Measurements from ENCODE around the gene DMBT1.

Gene DMBT1

GRCh38 chr10:122650331-122650730 is 89.8 kb downstream of the DMBT1 start:
- no peaks in the 10 kb centered on the region for H3K4me1 Mint-ChIP-seq (ENCODE audit: low read depth)
- H3K4me3 Mint-ChIP-seq: no peak overlapping the region
- peaks cover 8% of the 10 kb centered on the region for H3K27me3 Mint-ChIP-seq (ENCODE audit: low read depth)
- H3K36me3 Mint-ChIP-seq (ENCODE audit: low read depth): no peaks in the 10 kb centered on the region
- H3K9me3 Mint-ChIP-seq: no peaks in the 10 kb centered on the region
- no peak overlapping the region for H3K27ac Mint-ChIP-seq
- no peak for DNase-seq (ENCODE audit: low spot score)

DNA sequence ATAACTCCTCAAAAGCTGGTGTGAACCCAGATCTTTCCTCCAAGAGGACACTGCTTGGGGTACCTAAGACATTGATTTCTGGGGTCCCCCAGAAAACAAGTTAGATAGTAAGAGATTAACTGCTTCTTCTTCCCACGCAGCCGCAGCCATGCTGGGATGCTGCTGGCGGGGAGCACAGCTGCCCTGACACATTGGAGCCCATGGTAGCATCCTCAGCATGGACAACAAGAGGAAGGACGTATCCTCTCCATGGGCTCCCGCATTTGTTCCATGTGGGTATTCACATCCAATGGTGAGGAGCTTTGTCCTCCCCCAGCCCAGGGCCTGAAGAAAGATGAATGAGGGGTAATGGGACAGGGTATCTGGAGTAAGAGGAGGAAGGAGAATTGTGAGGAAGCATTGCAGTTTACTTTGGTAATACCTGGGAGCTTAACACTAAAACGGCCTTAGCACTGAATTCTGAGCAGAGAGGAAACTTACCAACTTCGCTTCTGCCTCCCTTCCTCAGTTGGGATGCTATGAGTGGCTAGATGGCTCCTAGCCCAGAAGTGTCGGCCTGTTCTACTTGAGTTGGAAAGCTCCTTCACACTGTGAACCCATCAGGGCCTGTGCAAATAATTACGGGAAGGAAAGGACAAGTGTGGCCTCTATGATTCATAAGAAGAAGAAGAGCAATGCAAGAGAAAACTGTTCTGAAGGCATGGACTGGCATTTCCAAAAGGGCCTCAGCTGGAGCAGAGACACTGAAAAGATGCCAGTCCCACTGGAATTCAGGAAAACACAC is 95.2 kb downstream of the DMBT1 start:
- H3K27ac Mint-ChIP-seq: no peak overlapping the region
- DNase-seq (ENCODE audit: low spot score): no peak
- H3K4me3 Mint-ChIP-seq: no peak overlapping the region
- peaks cover 7% of the 10 kb centered on the region for H3K27me3 Mint-ChIP-seq (ENCODE audit: low read depth)
- no peaks in the 10 kb centered on the region for H3K4me1 Mint-ChIP-seq (ENCODE audit: low read depth)
- no peaks in the 10 kb centered on the region for H3K36me3 Mint-ChIP-seq (ENCODE audit: low read depth)
- no peaks in the 10 kb centered on the region for H3K9me3 Mint-ChIP-seq

GRCh38 chr10:122656308-122656705 is 95.8 kb downstream of the DMBT1 start:
- H3K36me3 Mint-ChIP-seq (ENCODE audit: low read depth): no peaks in the 10 kb centered on the region
- DNase-seq (ENCODE audit: low spot score): no peak
- H3K4me3 Mint-ChIP-seq: no peak overlapping the region
- H3K27me3 Mint-ChIP-seq (ENCODE audit: low read depth): peaks cover 7% of the 10 kb centered on the region
- no peaks in the 10 kb centered on the region for H3K4me1 Mint-ChIP-seq (ENCODE audit: low read depth)
- H3K27ac Mint-ChIP-seq: no peak overlapping the region
- no peaks in the 10 kb centered on the region for H3K9me3 Mint-ChIP-seq

DNA sequence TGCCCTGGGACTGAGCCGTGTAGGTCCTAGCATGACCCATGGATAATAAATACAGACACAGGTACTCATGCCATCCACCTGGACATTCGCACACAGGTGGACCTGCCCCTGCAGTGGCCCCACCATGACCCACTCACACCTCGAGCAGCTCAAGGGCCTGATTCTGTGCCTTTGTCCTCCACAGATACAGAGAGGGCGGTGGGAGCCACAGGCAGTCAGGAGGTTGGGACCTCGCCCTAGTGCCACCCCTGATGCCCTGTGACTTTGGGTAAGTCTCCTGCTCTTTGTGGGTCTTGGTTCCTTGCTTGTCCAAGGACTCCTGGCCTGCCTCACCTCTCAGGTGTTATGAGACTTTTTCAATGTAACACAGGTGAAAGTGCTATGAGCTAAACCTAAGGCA is 96.2 kb downstream of the DMBT1 start:
- Mint-ChIP-seq H3K27me3 (ENCODE audit: low read depth) (peaks cover 7% of the 10 kb centered on the region), H3K4me3 (no peak overlapping the region), H3K27ac (no peak overlapping the region), H3K9me3 (no peaks in the 10 kb centered on the region), H3K4me1 (ENCODE audit: low read depth) (no peaks in the 10 kb centered on the region), H3K36me3 (ENCODE audit: low read depth) (no peaks in the 10 kb centered on the region)
- DNase-seq (ENCODE audit: low spot score): no peak

DNA sequence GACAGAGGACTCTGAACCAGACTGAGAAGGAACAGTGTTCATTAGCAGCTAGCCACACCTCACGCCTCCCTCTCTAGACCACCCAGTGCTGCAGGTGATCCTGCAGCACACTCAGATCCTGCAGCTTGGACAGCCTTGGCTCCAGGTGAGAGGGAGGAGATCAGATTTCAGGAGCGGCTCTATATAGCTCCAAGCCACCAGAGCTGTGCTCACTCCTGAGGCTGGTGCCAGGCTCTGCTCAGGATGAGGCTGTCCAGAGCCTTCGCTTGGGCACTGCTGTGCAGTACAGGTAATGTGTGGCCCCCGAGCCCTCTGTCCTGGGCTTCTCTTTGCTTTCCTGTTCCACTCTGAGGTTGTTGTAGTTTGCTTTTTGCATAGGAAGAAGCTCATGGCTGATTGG is 96.7 kb downstream of the DMBT1 start:
- H3K9me3 Mint-ChIP-seq: no peaks in the 10 kb centered on the region
- no peaks in the 10 kb centered on the region for H3K36me3 Mint-ChIP-seq (ENCODE audit: low read depth)
- H3K4me3 Mint-ChIP-seq: no peak overlapping the region
- H3K4me1 Mint-ChIP-seq (ENCODE audit: low read depth): no peaks in the 10 kb centered on the region
- DNase-seq (ENCODE audit: low spot score): no peak
- H3K27me3 Mint-ChIP-seq (ENCODE audit: low read depth): peaks cover 7% of the 10 kb centered on the region
- no peak overlapping the region for H3K27ac Mint-ChIP-seq

DNA sequence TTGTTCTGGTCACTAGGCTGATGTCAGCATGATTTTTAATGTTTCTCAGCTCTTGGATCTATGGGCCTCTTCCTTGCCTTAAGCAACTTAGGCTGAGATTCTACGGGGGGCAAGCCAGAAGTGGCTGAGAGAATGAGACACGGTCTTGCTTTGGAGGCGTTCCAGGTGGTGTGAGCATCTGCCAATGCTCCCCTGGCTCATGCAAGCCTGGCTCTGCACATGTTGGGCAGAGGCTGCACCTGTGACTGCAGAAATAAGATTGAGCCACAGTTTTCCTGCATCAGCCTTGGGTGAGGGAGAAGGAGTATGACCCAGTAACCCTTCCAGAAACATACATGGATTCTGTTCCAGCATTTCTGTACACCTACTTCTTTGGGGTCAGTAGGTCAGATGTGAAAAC is 97.2 kb downstream of the DMBT1 start:
- Mint-ChIP-seq H3K27me3 (ENCODE audit: low read depth) (peaks cover 7% of the 10 kb centered on the region), H3K36me3 (ENCODE audit: low read depth) (no peaks in the 10 kb centered on the region), H3K4me1 (ENCODE audit: low read depth) (no peaks in the 10 kb centered on the region), H3K27ac (no peak overlapping the region), H3K9me3 (no peaks in the 10 kb centered on the region), H3K4me3 (no peak overlapping the region)
- DNase-seq (ENCODE audit: low spot score): no peak

DNA sequence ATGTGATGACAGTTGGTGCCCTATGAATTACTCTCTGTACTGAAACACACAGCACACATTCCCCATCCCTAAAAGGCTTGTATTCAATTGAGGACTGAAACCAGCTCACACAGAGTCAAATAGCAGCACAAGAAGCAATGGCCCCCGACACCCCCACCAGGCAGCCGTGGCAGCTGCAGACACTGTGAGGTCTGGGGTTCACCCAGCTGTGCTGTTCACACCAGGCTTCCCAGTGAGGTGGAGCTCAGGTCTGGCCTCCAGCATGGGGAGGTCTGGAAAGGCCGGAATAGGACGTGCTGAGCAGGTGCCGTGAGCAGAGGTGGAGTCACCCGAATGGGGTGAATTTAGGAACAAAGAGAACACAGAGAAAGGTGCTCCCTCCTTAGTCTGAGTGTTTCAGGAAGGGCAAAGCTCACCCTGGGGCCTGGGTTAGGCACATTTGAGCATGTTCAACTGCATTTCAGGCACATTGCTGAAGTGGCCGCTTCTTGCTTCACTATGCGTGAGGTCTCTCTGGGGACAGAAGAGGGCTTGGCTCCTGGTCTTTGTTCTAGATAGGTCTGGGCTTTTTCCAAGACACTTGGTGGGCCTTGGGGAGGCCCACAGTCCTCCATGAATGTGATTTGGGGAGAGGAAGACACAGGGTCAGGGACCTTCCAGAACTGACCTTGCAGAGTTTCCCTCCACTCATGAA is 97.9 kb downstream of the DMBT1 start:
- no peaks in the 10 kb centered on the region for H3K9me3 Mint-ChIP-seq
- H3K4me3 Mint-ChIP-seq: no peak overlapping the region
- no peak for DNase-seq (ENCODE audit: low spot score)
- H3K27ac Mint-ChIP-seq: no peak overlapping the region
- peaks cover 3% of the 10 kb centered on the region for H3K27me3 Mint-ChIP-seq (ENCODE audit: low read depth)
- no peaks in the 10 kb centered on the region for H3K4me1 Mint-ChIP-seq (ENCODE audit: low read depth)
- no peaks in the 10 kb centered on the region for H3K36me3 Mint-ChIP-seq (ENCODE audit: low read depth)

DNA sequence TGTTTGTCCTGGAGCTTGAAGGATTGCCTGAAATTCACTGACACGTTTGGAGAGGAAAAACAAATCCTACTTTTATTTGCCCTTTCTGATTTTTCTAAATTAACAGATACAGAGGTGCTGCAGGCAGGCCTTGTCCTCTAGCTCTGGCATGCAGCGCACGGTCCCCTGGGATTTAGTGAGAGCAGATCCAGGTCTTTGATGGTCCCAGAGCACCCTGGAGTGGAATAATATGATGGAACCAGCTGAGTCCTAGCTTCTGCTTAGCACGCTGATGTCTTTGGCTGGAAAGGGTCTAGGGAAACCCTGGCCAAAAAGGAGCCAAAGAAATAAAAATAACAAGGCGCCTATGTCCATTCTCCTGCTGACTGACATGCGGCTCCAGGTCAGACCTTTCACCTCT is 98.6 kb downstream of the DMBT1 start:
- Mint-ChIP-seq H3K36me3 (ENCODE audit: low read depth) (no peaks in the 10 kb centered on the region), H3K9me3 (no peaks in the 10 kb centered on the region), H3K4me1 (ENCODE audit: low read depth) (no peaks in the 10 kb centered on the region), H3K27me3 (ENCODE audit: low read depth) (no peaks in the 10 kb centered on the region), H3K27ac (no peak overlapping the region), H3K4me3 (no peak overlapping the region)
- no peak for DNase-seq (ENCODE audit: low spot score)

GRCh38 chr10:122659651-122660050 is 99.1 kb downstream of the DMBT1 start:
- Mint-ChIP-seq H3K27me3 (ENCODE audit: low read depth) (no peaks in the 10 kb centered on the region), H3K27ac (no peak overlapping the region), H3K36me3 (ENCODE audit: low read depth) (no peaks in the 10 kb centered on the region), H3K9me3 (no peaks in the 10 kb centered on the region), H3K4me3 (no peak overlapping the region), H3K4me1 (ENCODE audit: low read depth) (no peaks in the 10 kb centered on the region)
- no peak for DNase-seq (ENCODE audit: low spot score)

GRCh38 chr10:122660696-122661095 is 100.1 kb downstream of the DMBT1 start:
- no peak for DNase-seq (ENCODE audit: low spot score)
- Mint-ChIP-seq H3K36me3 (ENCODE audit: low read depth) (no peaks in the 10 kb centered on the region), H3K27me3 (ENCODE audit: low read depth) (no peaks in the 10 kb centered on the region), H3K4me1 (ENCODE audit: low read depth) (no peaks in the 10 kb centered on the region), H3K9me3 (no peaks in the 10 kb centered on the region), H3K4me3 (no peak overlapping the region), H3K27ac (no peak overlapping the region)

DNA sequence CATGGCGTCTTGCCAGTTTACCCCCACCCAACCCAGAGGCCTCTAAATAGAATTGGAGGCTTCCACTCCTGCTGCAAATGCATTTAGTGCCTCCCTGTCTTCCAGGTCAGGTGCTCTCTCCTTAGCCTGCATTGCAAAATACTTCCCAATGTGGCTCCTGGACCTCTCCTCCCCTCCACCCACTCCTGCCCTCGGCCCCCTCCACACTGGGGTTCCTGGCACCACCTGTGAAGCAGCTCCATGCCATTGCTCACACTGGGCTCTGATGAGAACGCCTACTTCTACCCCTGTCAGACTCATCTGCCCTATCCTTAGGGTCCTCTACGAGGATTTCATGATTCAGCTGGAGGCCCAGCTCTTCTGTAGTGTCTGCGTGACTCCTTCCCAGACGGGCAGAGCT is 101.7 kb downstream of the DMBT1 start:
- Mint-ChIP-seq H3K4me1 (ENCODE audit: low read depth) (no peaks in the 10 kb centered on the region), H3K27ac (no peak overlapping the region), H3K36me3 (ENCODE audit: low read depth) (no peaks in the 10 kb centered on the region)

DNA sequence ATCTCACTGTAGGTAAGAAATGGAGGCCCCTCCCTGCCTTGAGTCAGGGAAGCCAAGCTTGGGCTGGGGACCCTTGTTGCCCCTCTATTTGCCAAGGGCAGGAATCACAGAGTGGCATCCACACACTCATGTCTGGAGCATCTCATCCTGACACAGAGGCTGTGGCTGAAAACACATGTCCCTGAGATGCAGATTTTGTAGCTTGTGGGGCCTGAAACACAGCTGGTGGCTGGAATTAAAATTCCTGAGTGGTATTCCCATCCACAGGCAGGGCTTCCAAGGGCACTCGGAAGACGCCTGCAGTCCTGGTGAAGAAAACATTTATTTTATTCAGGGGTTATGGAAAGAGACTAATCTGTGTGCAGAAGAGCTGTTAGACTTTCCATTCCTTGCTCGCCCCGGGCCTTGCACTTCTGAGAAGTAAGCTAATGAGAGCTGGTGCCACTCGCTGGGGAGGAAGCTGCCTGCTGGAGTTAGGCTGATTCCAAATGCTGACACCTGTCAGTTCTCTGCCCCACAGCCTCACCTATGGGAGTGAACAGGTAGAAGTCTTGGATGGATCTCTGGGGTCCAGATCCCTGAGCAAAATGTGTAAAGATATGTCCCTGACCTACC is 103.1 kb downstream of the DMBT1 start:
- Mint-ChIP-seq H3K9me3 (no peaks in the 10 kb centered on the region), H3K4me1 (ENCODE audit: low read depth) (no peaks in the 10 kb centered on the region), H3K36me3 (ENCODE audit: low read depth) (no peaks in the 10 kb centered on the region), H3K27me3 (ENCODE audit: low read depth) (peaks cover 4% of the 10 kb centered on the region), H3K27ac (no peak overlapping the region), H3K4me3 (no peak overlapping the region)
- DNase-seq (ENCODE audit: low spot score): no peak

More for the DNA sequence above, 101.7 kb downstream of the DMBT1 start:
- H3K4me3 Mint-ChIP-seq: no peak overlapping the region
- H3K27me3 Mint-ChIP-seq (ENCODE audit: low read depth): no peaks in the 10 kb centered on the region
- DNase-seq (ENCODE audit: low spot score): no peak
- no peaks in the 10 kb centered on the region for H3K9me3 Mint-ChIP-seq

GRCh38 chr10:122664501-122664900 is 103.9 kb downstream of the DMBT1 start:
- Mint-ChIP-seq H3K9me3 (no peaks in the 10 kb centered on the region), H3K4me3 (no peak overlapping the region), H3K27me3 (ENCODE audit: low read depth) (peaks cover 4% of the 10 kb centered on the region), H3K27ac (no peak overlapping the region), H3K4me1 (ENCODE audit: low read depth) (no peaks in the 10 kb centered on the region), H3K36me3 (ENCODE audit: low read depth) (no peaks in the 10 kb centered on the region)
- DNase-seq (ENCODE audit: low spot score): no peak

DNA sequence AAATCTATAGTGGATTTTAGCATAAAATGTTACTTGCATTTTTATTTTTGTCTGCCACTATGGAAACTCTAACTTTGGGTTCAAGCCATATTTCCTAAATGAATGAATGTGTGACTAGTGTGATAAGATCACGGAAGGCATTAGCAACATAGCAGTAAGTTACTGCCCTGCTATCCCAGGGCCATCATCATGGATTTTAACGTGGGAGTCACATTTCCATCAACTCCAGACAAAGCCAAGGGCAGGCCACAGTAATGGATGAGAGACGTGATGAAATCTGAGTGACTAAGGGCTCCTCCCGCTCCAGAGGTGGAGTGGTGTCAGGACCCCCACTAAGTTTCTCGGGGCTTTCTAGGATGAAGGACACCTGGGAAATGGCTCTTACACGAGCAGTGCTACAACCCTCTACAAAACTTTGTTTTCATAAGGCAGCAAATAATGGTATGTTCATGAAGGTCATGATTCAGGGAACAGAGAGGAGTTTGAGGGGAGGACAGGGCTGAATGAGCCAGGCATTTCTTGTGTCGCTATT is 104.8 kb downstream of the DMBT1 start:
- H3K4me1 Mint-ChIP-seq (ENCODE audit: low read depth): no peaks in the 10 kb centered on the region

More for the DNA sequence above, 104.8 kb downstream of the DMBT1 start:
- Mint-ChIP-seq H3K36me3 (ENCODE audit: low read depth) (no peaks in the 10 kb centered on the region), H3K27ac (no peak overlapping the region), H3K9me3 (no peaks in the 10 kb centered on the region), H3K4me3 (no peak overlapping the region), H3K27me3 (ENCODE audit: low read depth) (peaks cover 4% of the 10 kb centered on the region)
- DNase-seq (ENCODE audit: low spot score): no peak

Data from T-helper 2 cell treated with Interferon-gamma antibody and Interleukin-4, amounts not matched to agents 5 μg/mL and 100 μg/mL, for 36 hours (primary cell).